ENCODE results near the gene CNTNAP2.

Gene CNTNAP2

DNA sequence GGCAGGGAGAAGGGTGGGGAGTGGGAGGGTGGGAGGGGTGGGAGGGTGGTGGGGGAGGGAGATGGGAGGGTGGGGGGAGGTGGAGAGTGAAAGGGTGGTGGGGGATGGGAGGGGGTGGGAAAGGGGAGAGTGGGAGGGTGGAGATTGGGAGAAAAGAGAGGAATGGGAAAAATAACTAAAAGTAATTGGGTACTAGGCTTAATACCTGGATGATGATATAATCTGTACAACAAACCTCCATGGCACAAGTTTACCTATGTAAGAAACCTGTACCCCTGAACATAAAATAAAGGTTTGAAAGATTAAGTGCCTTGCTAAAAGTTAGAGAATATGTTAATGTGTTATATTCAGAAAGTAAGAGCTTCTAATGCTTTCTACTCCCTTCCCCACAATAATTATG is 564.9 kb downstream of the CNTNAP2 start:
- no peaks in the 10 kb centered on the region for H3K4me1 ChIP-seq (ENCODE audit: control insufficient read depth, insufficient read depth, low read length)
- no peaks in the 10 kb centered on the region for H3K36me3 ChIP-seq (ENCODE audit: control insufficient read depth, insufficient read depth, low read length, severe bottlenecking)
- no peak overlapping the region for H3K9ac ChIP-seq (ENCODE audit: low read length)
- H3K27me3 ChIP-seq (replicated peaks; ENCODE audit: control insufficient read depth, insufficient read depth, low read length), result no peaks in the 10 kb centered on the region
- no peak overlapping the region for H3K4me3 ChIP-seq (ENCODE audit: low read length)
- H3K9me3 ChIP-seq (ENCODE audit: control insufficient read depth, low read length), result no peaks in the 10 kb centered on the region
- no peak for DNase-seq (ENCODE audit: low read depth)

- Histone ChIP-seq H3K9me3 (ENCODE audit: control insufficient read depth, low read length) (no peaks in the 10 kb centered on the region), H3K27me3 (replicated peaks; ENCODE audit: control insufficient read depth, insufficient read depth, low read length) (no peaks in the 10 kb centered on the region), H3K36me3 (ENCODE audit: control insufficient read depth, insufficient read depth, low read length, severe bottlenecking) (no peaks in the 10 kb centered on the region), H3K4me1 (ENCODE audit: control insufficient read depth, insufficient read depth, low read length) (no peaks in the 10 kb centered on the region), H3K4me3 (ENCODE audit: low read length) (no peak overlapping the region), H3K9ac (ENCODE audit: low read length) (no peak overlapping the region)
- DNase-seq (ENCODE audit: low read depth), result peak; percentile 58
Observed at GRCh38 chr7:146683439-146683838, 566.8 kb downstream of the CNTNAP2 start.

GRCh38 chr7:146690987-146691386 is 574.4 kb downstream of the CNTNAP2 start:
- H3K9ac ChIP-seq (ENCODE audit: low read length), result no peak overlapping the region
- H3K36me3 ChIP-seq (ENCODE audit: control insufficient read depth, insufficient read depth, low read length, severe bottlenecking), result no peaks in the 10 kb centered on the region
- no peaks in the 10 kb centered on the region for H3K9me3 ChIP-seq (ENCODE audit: control insufficient read depth, low read length)
- no peak for DNase-seq (ENCODE audit: low read depth)
- no peak overlapping the region for H3K4me3 ChIP-seq (ENCODE audit: low read length)
- H3K4me1 ChIP-seq (ENCODE audit: control insufficient read depth, insufficient read depth, low read length), result no peaks in the 10 kb centered on the region
- H3K27me3 ChIP-seq (replicated peaks; ENCODE audit: control insufficient read depth, insufficient read depth, low read length), result no peaks in the 10 kb centered on the region

- H3K27me3 ChIP-seq (replicated peaks; ENCODE audit: control insufficient read depth, insufficient read depth, low read length), result no peaks in the 10 kb centered on the region
- no peak overlapping the region for H3K9ac ChIP-seq (ENCODE audit: low read length)
- no peak overlapping the region for H3K4me3 ChIP-seq (ENCODE audit: low read length)
- no peaks in the 10 kb centered on the region for H3K36me3 ChIP-seq (ENCODE audit: control insufficient read depth, insufficient read depth, low read length, severe bottlenecking)
- no peak for DNase-seq (ENCODE audit: low read depth)
- no peaks in the 10 kb centered on the region for H3K4me1 ChIP-seq (ENCODE audit: control insufficient read depth, insufficient read depth, low read length)
- H3K9me3 ChIP-seq (ENCODE audit: control insufficient read depth, low read length), result no peaks in the 10 kb centered on the region
Observed at GRCh38 chr7:146698995-146699610, 582.5 kb downstream of the CNTNAP2 start.

GRCh38 chr7:146700015-146700560 is 583.5 kb downstream of the CNTNAP2 start:
- Histone ChIP-seq H3K36me3 (ENCODE audit: control insufficient read depth, insufficient read depth, low read length, severe bottlenecking) (no peaks in the 10 kb centered on the region), H3K9ac (ENCODE audit: low read length) (no peak overlapping the region), H3K4me3 (ENCODE audit: low read length) (no peak overlapping the region), H3K27me3 (replicated peaks; ENCODE audit: control insufficient read depth, insufficient read depth, low read length) (no peaks in the 10 kb centered on the region), H3K9me3 (ENCODE audit: control insufficient read depth, low read length) (no peaks in the 10 kb centered on the region), H3K4me1 (ENCODE audit: control insufficient read depth, insufficient read depth, low read length) (no peaks in the 10 kb centered on the region)
- DNase-seq (ENCODE audit: low read depth), result no peak

DNA sequence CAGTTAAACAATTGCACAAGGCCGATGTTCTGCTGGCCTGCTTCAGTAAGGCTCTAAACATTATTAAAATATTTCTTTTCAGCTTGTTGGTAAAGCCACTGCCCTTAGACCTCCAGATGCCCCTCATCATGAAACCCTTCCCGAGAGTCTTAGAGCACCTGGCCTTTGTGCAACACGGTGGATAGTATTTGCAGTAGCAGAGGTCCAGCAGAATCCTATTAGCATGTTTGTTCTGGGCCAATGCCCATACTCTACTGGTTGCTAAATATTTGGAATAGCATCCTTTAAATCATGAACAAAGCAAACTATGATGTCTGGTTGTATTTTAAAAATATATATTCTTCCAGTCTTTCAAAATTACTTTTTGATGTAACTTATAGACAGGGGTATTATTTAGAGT is 584.6 kb downstream of the CNTNAP2 start:
- peak; percentile 48 for DNase-seq (ENCODE audit: low read depth)
- Histone ChIP-seq H3K9ac (ENCODE audit: low read length) (no peak overlapping the region), H3K4me3 (ENCODE audit: low read length) (no peak overlapping the region), H3K36me3 (ENCODE audit: control insufficient read depth, insufficient read depth, low read length, severe bottlenecking) (no peaks in the 10 kb centered on the region), H3K9me3 (ENCODE audit: control insufficient read depth, low read length) (no peaks in the 10 kb centered on the region), H3K4me1 (ENCODE audit: control insufficient read depth, insufficient read depth, low read length) (no peaks in the 10 kb centered on the region), H3K27me3 (replicated peaks; ENCODE audit: control insufficient read depth, insufficient read depth, low read length) (no peaks in the 10 kb centered on the region)

GRCh38 chr7:146702898-146703297 is 586.3 kb downstream of the CNTNAP2 start:
- H3K36me3 ChIP-seq (ENCODE audit: control insufficient read depth, insufficient read depth, low read length, severe bottlenecking), result no peaks in the 10 kb centered on the region
- DNase-seq (ENCODE audit: low read depth), result no peak
- H3K4me1 ChIP-seq (ENCODE audit: control insufficient read depth, insufficient read depth, low read length), result no peaks in the 10 kb centered on the region
- no peak overlapping the region for H3K4me3 ChIP-seq (ENCODE audit: low read length)
- no peaks in the 10 kb centered on the region for H3K9me3 ChIP-seq (ENCODE audit: control insufficient read depth, low read length)
- H3K27me3 ChIP-seq (replicated peaks; ENCODE audit: control insufficient read depth, insufficient read depth, low read length), result no peaks in the 10 kb centered on the region
- no peak overlapping the region for H3K9ac ChIP-seq (ENCODE audit: low read length)

DNA sequence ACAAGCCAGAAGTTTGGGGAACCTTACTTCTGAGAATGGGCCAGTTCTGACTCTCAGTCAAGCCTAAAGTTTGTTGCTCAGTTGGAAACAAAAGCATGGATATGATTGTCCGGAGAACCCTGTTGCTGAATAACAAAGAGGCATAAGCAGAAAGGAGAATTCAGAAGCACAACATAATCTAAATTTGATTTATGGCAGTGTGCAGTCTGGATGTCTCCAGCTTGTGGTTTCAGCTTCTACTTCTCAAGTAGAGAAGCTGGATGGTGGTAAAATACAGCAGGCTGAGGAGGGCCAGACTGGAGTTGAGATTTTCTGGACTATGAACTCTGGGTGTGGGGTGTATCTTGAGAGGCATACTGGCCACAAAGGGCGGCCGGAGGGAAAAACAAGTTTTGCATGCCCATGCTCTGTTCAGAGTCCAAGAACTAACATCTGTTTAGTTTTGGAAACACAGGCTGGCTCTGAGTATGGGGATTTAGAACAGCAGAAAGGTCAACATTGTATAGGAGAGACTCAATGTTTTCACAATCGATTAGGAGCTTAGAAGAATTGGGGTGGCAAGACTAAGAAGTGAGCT is 592.9 kb downstream of the CNTNAP2 start:
- no peaks in the 10 kb centered on the region for H3K27me3 ChIP-seq (replicated peaks; ENCODE audit: control insufficient read depth, insufficient read depth, low read length)
- H3K36me3 ChIP-seq (ENCODE audit: control insufficient read depth, insufficient read depth, low read length, severe bottlenecking), result no peaks in the 10 kb centered on the region
- no peaks in the 10 kb centered on the region for H3K9me3 ChIP-seq (ENCODE audit: control insufficient read depth, low read length)
- H3K4me1 ChIP-seq (ENCODE audit: control insufficient read depth, insufficient read depth, low read length), result no peaks in the 10 kb centered on the region
- H3K9ac ChIP-seq (ENCODE audit: low read length), result no peak overlapping the region
- no peak for DNase-seq (ENCODE audit: low read depth)
- H3K4me3 ChIP-seq (ENCODE audit: low read length), result no peak overlapping the region

DNA sequence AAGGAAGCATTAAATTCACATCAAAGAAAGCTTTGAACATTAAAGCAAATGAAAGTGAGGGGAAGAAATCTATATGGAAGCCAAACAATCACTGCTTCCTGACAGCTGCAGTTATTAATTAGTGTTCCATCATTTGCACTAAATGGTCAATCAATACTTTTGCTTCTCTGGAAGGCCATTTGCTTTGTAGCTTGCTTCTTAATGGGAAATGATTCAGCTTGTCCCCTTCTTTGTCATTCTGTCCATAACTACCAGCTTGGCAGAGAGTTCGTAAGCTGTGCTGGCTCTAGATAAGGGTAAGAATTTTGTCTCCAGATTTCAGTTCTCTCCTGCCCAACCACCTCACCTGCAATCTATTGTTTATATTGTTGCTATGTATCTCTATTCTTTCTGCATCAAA is 596.6 kb downstream of the CNTNAP2 start:
- H3K9me3 ChIP-seq (ENCODE audit: control insufficient read depth, low read length), result peaks cover 2% of the 10 kb centered on the region
- H3K27me3 ChIP-seq (replicated peaks; ENCODE audit: control insufficient read depth, insufficient read depth, low read length), result no peaks in the 10 kb centered on the region
- no peaks in the 10 kb centered on the region for H3K4me1 ChIP-seq (ENCODE audit: control insufficient read depth, insufficient read depth, low read length)
- no peak overlapping the region for H3K4me3 ChIP-seq (ENCODE audit: low read length)
- DNase-seq (ENCODE audit: low read depth), result no peak
- no peaks in the 10 kb centered on the region for H3K36me3 ChIP-seq (ENCODE audit: control insufficient read depth, insufficient read depth, low read length, severe bottlenecking)
- no peak overlapping the region for H3K9ac ChIP-seq (ENCODE audit: low read length)

GRCh38 chr7:146713934-146714333 is 597.3 kb downstream of the CNTNAP2 start:
- Histone ChIP-seq H3K27me3 (replicated peaks; ENCODE audit: control insufficient read depth, insufficient read depth, low read length) (no peaks in the 10 kb centered on the region), H3K4me3 (ENCODE audit: low read length) (no peak overlapping the region), H3K36me3 (ENCODE audit: control insufficient read depth, insufficient read depth, low read length, severe bottlenecking) (no peaks in the 10 kb centered on the region), H3K4me1 (ENCODE audit: control insufficient read depth, insufficient read depth, low read length) (no peaks in the 10 kb centered on the region), H3K9ac (ENCODE audit: low read length) (no peak overlapping the region), H3K9me3 (ENCODE audit: control insufficient read depth, low read length) (peaks cover 2% of the 10 kb centered on the region)
- no peak for DNase-seq (ENCODE audit: low read depth)

- Histone ChIP-seq H3K36me3 (ENCODE audit: control insufficient read depth, insufficient read depth, low read length, severe bottlenecking) (no peaks in the 10 kb centered on the region), H3K9me3 (ENCODE audit: control insufficient read depth, low read length) (peaks cover 2% of the 10 kb centered on the region), H3K4me1 (ENCODE audit: control insufficient read depth, insufficient read depth, low read length) (no peaks in the 10 kb centered on the region), H3K27me3 (replicated peaks; ENCODE audit: control insufficient read depth, insufficient read depth, low read length) (no peaks in the 10 kb centered on the region), H3K9ac (ENCODE audit: low read length) (no peak overlapping the region), H3K4me3 (ENCODE audit: low read length) (no peak overlapping the region)
- DNase-seq (ENCODE audit: low read depth), result no peak
Observed at GRCh38 chr7:146720195-146720594, 603.6 kb downstream of the CNTNAP2 start.

- DNase-seq (ENCODE audit: low read depth), result no peak
- H3K4me1 ChIP-seq (ENCODE audit: control insufficient read depth, insufficient read depth, low read length), result no peaks in the 10 kb centered on the region
- H3K4me3 ChIP-seq (ENCODE audit: low read length), result no peak overlapping the region
- no peak overlapping the region for H3K9ac ChIP-seq (ENCODE audit: low read length)
- H3K9me3 ChIP-seq (ENCODE audit: control insufficient read depth, low read length), result no peaks in the 10 kb centered on the region
- no peaks in the 10 kb centered on the region for H3K27me3 ChIP-seq (replicated peaks; ENCODE audit: control insufficient read depth, insufficient read depth, low read length)
- no peaks in the 10 kb centered on the region for H3K36me3 ChIP-seq (ENCODE audit: control insufficient read depth, insufficient read depth, low read length, severe bottlenecking)
Observed at GRCh38 chr7:146722986-146723385, 606.4 kb downstream of the CNTNAP2 start.

All from adipocyte (in vitro differentiated cells).